Natural killer cell (primary cell): ENCODE data around the gene GPRIN1. TPM values are rescaled to one million over a fixed set of nuclear protein-coding genes. Genes with fewer than 3 reads are reported as not detected.

ENCODE experiments used
- ATAC-seq, 3 donors: fragments of 150-1000 bp in 2 of 3; fragments of 200-7000 bp in 1 of 3; cut with Tn5 transposase; 1 replicate in 1 of 3; 2 replicates in 2 of 3; pipeline ENCODE4 v1.10.0; 2021; ENCODE audit warnings: mild to moderate bottlenecking in 2 of 3, moderate library complexity in 2 of 3
- DNase-seq, 2 donors: peaks; one replicate each; pipeline versions ENCODE4 v3.0.0 to v3.0.0-alpha.2; 2013 to 2021; ENCODE audit warnings: mixed read lengths in 1 of 2
- H3K27ac ChIP-seq: one replicate; pipeline ENCODE4 v1.5.1; 2013; ENCODE audit warnings: mild to moderate bottlenecking, low read length
- H3K27me3 ChIP-seq: one replicate; pipeline ENCODE4 v1.6.1; 2013; ENCODE audit warnings: low read length; ENCODE audit not compliant: control insufficient read depth, insufficient read depth
- H3K36me3 ChIP-seq: one replicate; pipeline ENCODE4 v1.6.1; 2013; ENCODE audit warnings: low read length; ENCODE audit not compliant: control insufficient read depth, insufficient read depth
- H3K4me1 ChIP-seq: one replicate; pipeline ENCODE4 v1.6.1; 2013; ENCODE audit warnings: low read length; ENCODE audit not compliant: control insufficient read depth, insufficient read depth
- H3K4me3 ChIP-seq: one replicate; pipeline ENCODE4 v1.5.1; 2013; ENCODE audit warnings: low read length
- H3K9me3 ChIP-seq: one replicate; pipeline ENCODE4 v1.6.1; 2013; ENCODE audit warnings: low read length; ENCODE audit not compliant: control insufficient read depth, insufficient read depth
- H3K27ac Mint-ChIP-seq, 2 donors: one replicate each; pipeline ENCODE4 v1.8.0; 2022; ENCODE audit warnings: mild to moderate bottlenecking in 2 of 2, mixed read lengths in 2 of 2, moderate library complexity in 1 of 2
- H3K27me3 Mint-ChIP-seq, 2 donors: one replicate each; pipeline ENCODE4 v1.8.0; 2022; ENCODE audit warnings: low read depth in 2 of 2, mixed read lengths in 2 of 2
- H3K36me3 Mint-ChIP-seq: one replicate; pipeline ENCODE4 v1.8.0; 2022; ENCODE audit warnings: mixed read lengths
- H3K4me1 Mint-ChIP-seq, 2 donors: one replicate each; pipeline ENCODE4 v1.8.0; 2022; ENCODE audit warnings: mixed read lengths in 2 of 2
- H3K4me3 Mint-ChIP-seq: one replicate; pipeline ENCODE4 v1.8.0; 2022; ENCODE audit warnings: mild to moderate bottlenecking, moderate library complexity, mixed read lengths
- H3K9me3 Mint-ChIP-seq, 2 donors: one replicate each; pipeline ENCODE4 v1.8.0; 2022; ENCODE audit warnings: mixed read lengths in 2 of 2
- WGBS: methylation state at CpG from one replicate; pipeline ENCODE4 v1.1.7; 2013; ENCODE audit warnings: missing lambda C conversion rate; ENCODE audit not compliant: insufficient coverage; 5-methylcytosine and 5-hydroxymethylcytosine counted together
- intact Hi-C: fragments of 100-400 bp; cut with micrococcal nuclease; formaldehyde crosslinking; loops from one replicate; pipeline ENCODE4 v1.14.2; 2022
- total RNA-seq, 4 donors: library from RNA; stranded (reverse); fragments of 120-200 nt in 1 of 4; gene quantifications; one replicate each; pipeline versions ENCODE4 v1.2.3 to v1.2.4, GENCODE V29; 2013 to 2022
- TF ChIP-seq, protein P1 (sequence below): fragments of 200-600 bp; IDR thresholded peaks from one replicate; pipeline ENCODE4 v1.8.0; 2022; ENCODE audit warnings: antibody characterized with exemption

Gene GPRIN1
- total RNA-seq, 3 donors from 2014 or later (not counting 1 experiment from before 2014, with no cell fraction given): 0.92 to 1.5 (median 1.3) TPM

DNA sequence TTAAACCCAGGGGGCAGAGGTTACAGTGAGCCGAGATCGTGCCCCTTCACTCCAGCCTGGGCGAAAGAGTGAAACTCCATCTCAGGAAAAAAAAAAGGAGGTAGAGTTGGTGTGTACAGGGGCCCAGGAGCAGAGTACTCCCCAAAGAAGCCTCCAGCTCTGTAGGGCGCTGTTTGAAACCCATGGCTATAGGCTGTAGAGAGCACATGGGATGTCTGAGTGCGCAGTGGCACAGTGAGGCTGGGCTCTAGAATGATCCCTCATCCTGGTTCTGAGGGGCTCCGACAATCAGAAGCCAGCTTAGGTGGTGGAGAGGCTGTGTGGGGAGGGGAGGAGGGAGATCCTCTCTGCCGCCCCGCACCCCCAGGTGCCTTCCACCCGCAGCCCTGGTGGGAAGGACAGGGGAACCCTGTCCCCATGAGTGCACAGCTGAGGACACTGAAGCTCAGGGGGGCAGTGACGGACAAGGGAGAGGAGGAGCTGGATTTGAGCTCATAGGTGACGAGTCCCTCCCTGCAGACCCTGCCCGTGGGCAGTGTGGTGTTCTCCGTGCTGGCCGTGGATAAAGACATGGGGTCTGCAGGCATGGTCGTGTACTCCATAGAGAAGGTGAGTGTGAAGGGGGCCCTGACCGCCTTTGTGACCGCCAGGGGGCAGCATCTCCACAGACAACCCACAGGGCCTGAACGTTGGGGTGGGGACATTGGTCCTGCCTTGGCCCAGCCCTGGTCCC, 36.2 kb downstream of the GPRIN1 start:
- Histone ChIP-seq H3K36me3 (no peaks in the 10 kb centered on the region), H3K27ac (no peak overlapping the region), H3K27me3 (no peaks in the 10 kb centered on the region), H3K9me3 (no peaks in the 10 kb centered on the region), H3K4me3 (no peak overlapping the region), H3K4me1 (peaks cover 7% of the 10 kb centered on the region)
- ATAC-seq (peak; percentile 78 to 93 (median 92)), DNase-seq (peak; percentile 74 to 86)
- Mint-ChIP-seq H3K4me3 (no peak overlapping the region), H3K36me3 (no peaks in the 10 kb centered on the region), H3K4me1 (peaks cover 0 to 12% of the 10 kb centered on the region in 2 donors), H3K27ac (no peak overlapping the region), H3K9me3 (no peaks in the 10 kb centered on the region), H3K27me3 (peaks cover 0 to 10% of the 10 kb centered on the region in 2 donors)
- TF ChIP-seq, protein P1, sequence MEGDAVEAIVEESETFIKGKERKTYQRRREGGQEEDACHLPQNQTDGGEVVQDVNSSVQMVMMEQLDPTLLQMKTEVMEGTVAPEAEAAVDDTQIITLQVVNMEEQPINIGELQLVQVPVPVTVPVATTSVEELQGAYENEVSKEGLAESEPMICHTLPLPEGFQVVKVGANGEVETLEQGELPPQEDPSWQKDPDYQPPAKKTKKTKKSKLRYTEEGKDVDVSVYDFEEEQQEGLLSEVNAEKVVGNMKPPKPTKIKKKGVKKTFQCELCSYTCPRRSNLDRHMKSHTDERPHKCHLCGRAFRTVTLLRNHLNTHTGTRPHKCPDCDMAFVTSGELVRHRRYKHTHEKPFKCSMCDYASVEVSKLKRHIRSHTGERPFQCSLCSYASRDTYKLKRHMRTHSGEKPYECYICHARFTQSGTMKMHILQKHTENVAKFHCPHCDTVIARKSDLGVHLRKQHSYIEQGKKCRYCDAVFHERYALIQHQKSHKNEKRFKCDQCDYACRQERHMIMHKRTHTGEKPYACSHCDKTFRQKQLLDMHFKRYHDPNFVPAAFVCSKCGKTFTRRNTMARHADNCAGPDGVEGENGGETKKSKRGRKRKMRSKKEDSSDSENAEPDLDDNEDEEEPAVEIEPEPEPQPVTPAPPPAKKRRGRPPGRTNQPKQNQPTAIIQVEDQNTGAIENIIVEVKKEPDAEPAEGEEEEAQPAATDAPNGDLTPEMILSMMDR: peak; percentile 88
- 39% methylated on average over 18 of the region's 18 CpGs for whole genome bisulfite sequencing
- intact Hi-C loops: loop anchor here (2.0 to 10.0 kb wide), 2 partner anchors 385 to 849 kb away; no protein-coding TSS in a partner anchor

DNA sequence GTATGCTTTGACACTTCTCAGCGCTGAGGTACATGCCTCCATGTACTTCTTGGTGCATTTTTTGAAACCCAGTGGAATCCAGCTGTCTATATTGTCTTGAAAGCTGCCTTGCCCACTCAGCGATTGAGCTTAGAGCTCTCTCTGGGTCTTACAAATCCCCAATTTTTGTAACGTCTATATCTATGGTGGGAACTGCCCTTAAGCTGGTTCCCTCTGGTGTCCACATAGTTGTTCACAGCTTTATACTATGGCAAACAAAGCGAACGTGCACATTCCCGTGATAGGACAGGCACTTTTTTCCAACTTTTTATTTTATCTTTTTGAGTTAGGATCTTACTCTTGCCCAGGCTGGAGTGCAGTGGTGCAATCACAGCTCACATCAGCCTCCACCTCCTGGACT, 39.9 kb downstream of the GPRIN1 start:
- ATAC-seq (no peak), DNase-seq (no peak)
- H3K9me3 Mint-ChIP-seq: no peaks in the 10 kb centered on the region
- no peaks in the 10 kb centered on the region for H3K9me3 ChIP-seq
- no peaks in the 10 kb centered on the region for H3K36me3 Mint-ChIP-seq
- H3K4me1 ChIP-seq: peaks cover 7% of the 10 kb centered on the region
- H3K36me3 ChIP-seq: no peaks in the 10 kb centered on the region
- H3K4me3 Mint-ChIP-seq: no peak overlapping the region
- intact Hi-C loops: loop anchor here (10.0 kb wide), 1 partner anchor 845 kb away; no protein-coding TSS in a partner anchor
- 65% methylated on average over 6 of the region's 6 CpGs for WGBS
- H3K4me3 ChIP-seq: no peak overlapping the region
- H3K27ac ChIP-seq: no peak overlapping the region
- no peak overlapping the region for H3K27ac Mint-ChIP-seq
- TF ChIP-seq, protein P1: no peak
- H3K4me1 Mint-ChIP-seq: peaks cover 0 to 12% of the 10 kb centered on the region in 2 donors
- peaks cover 0 to 13% of the 10 kb centered on the region in 2 donors for H3K27me3 Mint-ChIP-seq
- no peaks in the 10 kb centered on the region for H3K27me3 ChIP-seq

DNA sequence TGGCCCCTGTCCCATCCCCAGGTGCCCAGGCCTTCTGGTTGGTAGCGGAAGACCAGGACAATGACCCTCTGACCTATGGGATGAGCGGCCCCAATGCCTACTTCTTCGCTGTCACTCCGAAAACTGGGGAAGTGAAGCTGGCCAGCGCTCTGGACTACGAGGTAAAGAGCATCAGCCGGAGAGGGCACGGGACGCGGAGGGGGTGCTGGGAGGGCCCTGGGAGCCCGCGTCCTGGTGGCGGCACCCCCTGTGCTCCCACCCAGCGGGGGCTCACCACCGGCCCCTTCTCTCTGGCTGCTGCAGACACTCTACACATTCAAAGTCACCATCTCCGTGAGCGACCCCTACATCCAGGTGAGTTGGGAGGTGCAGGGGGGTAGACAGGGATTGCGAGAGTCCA, 41.3 kb downstream of the GPRIN1 start:
- intact Hi-C loops: no loop called here
- no peak overlapping the region for H3K27ac ChIP-seq
- no peaks in the 10 kb centered on the region for H3K27me3 ChIP-seq
- Mint-ChIP-seq H3K4me1 (peaks cover 0 to 6% of the 10 kb centered on the region in 2 donors), H3K9me3 (no peaks in the 10 kb centered on the region), H3K27me3 (peaks cover 0 to 13% of the 10 kb centered on the region in 2 donors), H3K27ac (no peak overlapping the region), H3K4me3 (no peak overlapping the region), H3K36me3 (no peaks in the 10 kb centered on the region)
- TF ChIP-seq, protein P1: no peak
- no peaks in the 10 kb centered on the region for H3K9me3 ChIP-seq
- no peak for ATAC-seq
- H3K36me3 ChIP-seq: no peaks in the 10 kb centered on the region
- DNase-seq: no peak
- no peak overlapping the region for H3K4me3 ChIP-seq
- 80% methylated on average over 16 of the region's 18 CpGs for WGBS
- H3K4me1 ChIP-seq: peaks cover under 1% of the 10 kb centered on the region
